ENCODE measurements around the gene MORC2. TPM values are rescaled to one million over a fixed set of nuclear protein-coding genes. Genes with fewer than 3 reads are reported as not detected.

MORC2 gene
- total RNA-seq, result 26.3 and 28.5 TPM in 2 replicates

DNA sequence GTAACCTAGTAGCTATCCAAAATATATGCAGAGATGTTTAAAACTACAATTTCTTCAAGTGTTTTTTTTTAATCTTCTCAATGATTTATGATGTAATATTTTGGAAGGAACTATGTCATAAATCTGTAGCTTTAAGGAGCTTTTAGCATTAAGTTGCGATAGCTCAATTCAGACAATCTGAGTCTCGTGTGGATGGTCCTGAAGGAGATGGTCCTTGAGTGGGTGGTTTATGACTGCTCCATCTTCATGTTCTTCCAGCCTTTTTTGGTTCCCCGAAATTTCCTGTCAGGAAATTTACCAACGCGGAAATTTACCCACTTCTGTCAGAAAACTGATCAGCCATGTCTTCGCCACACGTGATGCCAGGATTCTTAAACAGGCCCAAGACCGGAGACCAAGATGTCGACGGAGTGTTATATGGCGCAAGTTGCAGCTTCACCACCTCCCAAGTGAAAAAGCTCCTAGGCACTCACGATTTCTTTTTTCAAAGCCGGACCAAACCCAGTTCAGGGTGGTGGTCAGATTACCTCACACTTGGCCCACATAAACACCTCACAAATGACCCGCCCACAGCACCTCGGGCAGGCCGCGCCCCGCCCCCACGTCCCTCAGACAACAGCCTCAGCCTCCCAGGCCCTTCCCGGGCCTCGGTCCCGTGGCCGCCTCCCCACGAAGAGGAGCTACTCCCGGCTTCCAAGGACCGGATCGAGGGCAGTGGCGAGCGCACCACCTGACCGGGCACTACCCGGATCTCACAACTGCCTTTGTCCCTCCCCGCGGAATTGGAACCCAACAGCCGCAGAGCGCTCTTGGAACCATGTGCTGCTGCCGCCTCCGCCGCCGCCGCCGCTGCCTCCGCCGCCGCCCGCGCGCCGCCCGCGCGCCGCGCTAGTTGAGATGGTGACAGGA is at the start of gene MORC2:
MORC2 (minus strand) TSS at position 760 of the 909 bp plus-strand sequence. CDS start 885 bp downstream, outside the sequence.

DNA sequence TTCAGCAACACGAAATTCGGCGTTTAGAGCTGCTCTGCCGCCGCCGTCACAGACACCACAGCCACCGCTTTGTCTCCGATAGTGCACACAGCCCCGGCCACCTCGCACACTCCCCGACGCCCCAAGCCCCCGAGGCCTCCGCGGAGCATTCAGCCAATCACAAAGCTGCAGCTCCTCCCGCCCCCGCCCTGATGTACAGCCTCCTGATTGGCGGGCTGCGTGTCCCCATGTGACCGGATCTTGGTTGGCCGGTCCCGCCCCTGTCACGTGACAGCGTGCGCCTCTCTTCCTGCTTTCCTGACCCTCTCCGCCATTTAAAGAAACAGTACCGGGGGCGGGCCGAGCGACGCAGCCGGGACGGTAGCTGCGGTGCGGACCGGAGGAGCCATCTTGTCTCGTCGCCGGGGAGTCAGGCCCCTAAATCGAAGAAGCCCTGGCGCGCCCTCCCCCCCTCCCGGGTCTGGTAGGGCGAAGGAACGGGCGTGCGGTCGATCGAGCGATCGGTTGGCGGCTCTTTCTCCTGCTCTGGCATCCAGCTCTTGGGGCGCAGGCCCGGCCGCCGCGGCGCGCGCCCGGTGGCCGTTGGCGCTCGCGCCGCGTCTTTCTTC is 454 bp upstream of the MORC2 start, which contains the start of gene TUG1:
TUG1 (plus strand) TSS at position 342 of the 608 bp plus-strand sequence.

Small RNA genes within 50 kb of the gene (small RNA-seq; reads per million reads assigned to genes)
- not detected for gene RF01892

Other genes with a start within 250 kb of the MORC2 start
- gene TUG1, start 491 bp upstream of the MORC2 start, total RNA-seq, result 114 and 125 TPM in 2 replicates
- 114 and 158 TPM in 2 replicates for gene SMTN, start 112.5 kb upstream of the MORC2 start, total RNA-seq
- gene SELENOM, start 138.8 kb upstream of the MORC2 start, total RNA-seq, result 38.0 and 44.7 TPM in 2 replicates
- 0.13 and 0.29 TPM in 2 replicates for gene INPP5J, start 154.2 kb upstream of the MORC2 start, total RNA-seq
- gene PLA2G3, start 171.7 kb upstream of the MORC2 start, total RNA-seq, result under 0.01 and 0.29 TPM in 2 replicates
- 25.4 and 31.5 TPM in 2 replicates for gene RNF185, start 191.4 kb upstream of the MORC2 start, total RNA-seq
- gene LIMK2, start 243.5 kb upstream of the MORC2 start, total RNA-seq, result 98.3 and 113 TPM in 2 replicates